Measurements from ENCODE around the gene MSI2.

Gene MSI2

DNA sequence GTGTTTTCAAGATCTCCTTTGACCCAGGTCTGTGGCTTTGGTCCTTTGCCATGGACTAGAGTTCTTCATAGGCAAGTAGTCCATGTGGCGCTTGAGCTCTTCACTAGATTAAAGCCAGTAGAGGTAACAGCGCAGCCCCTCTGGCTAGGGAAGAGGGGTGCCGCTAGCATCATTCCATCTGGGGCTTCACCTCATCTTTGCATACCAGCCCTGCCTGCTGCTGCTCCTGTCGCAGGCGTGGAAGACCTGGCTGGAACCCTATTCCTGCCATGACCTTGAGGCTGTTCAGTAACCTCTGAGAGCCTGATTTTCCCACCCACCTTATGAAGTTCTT lies 198.4 kb downstream of the MSI2 start:
- ChIA-PET CTCF (interaction anchor here (1.0 kb wide), 1 partner anchor 212 kb away, joined by 3 read pairs; no protein-coding TSS in a partner anchor), POLR2A (no interaction called here)
- no peak for TF ChIP-seq TARDBP (IDR thresholded peaks at IDR 0.05)
- TF ChIP-seq SUZ12 (IDR thresholded peaks at IDR 0.05) = no peak
- TF ChIP-seq FOXM1 (IDR thresholded peaks at IDR 0.05; ENCODE audit: borderline replicate concordance) = no peak
- no peak for TF ChIP-seq ELF4 (IDR thresholded peaks at IDR 0.05)
- TF ChIP-seq L3MBTL2 (conservative IDR thresholded peaks at IDR 0.05) = no peak
- TF ChIP-seq HDGF (IDR thresholded peaks at IDR 0.05; ENCODE audit: borderline replicate concordance) = no peak
- no peak for DNase-seq (ENCODE audit: extremely low spot score)

DNA sequence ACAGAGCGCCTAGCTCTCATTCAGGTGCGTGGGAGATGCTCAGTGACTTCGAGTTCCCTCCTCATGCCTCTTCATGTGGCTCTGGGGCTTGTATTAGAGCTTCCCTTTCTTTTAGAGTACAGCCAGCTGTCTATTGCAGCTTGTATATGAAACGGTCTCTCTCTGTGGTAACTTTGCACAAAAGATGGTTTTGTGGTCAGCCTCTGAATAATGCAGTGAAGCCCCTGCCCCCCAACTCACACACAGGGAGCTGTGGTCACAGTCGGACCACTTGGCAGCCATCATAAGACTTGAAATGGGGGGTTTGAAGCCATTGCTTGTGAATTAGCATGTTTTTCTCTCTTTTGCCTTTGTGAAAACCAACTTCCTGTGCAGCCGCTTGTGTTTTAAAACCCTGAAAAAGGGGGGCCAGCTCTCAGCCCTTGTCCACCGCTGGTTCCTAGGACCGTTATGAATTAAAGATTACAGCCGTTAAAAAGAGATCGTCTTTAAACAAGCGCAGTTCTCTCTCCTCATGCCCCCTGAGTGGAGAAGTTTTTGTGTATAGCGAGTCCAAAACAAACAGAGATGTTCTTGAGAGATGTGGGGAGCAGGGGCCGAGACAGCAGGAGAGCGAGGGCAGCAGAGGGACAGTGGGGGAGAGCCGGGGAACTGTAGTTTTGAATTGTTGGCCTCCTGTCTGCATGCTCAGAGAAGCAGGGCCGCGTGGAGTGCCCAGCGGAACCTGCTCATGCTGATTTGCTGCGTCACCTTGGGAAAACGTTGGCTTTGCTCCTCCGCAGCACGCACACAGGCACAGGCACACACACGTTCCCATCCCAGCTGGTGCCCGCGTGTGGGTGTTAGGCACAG lies 199.0 kb downstream of the MSI2 start:
- no peak for DNase-seq (ENCODE audit: extremely low spot score)
- CTCF ChIA-PET = interaction anchor here (1.0 kb wide), 1 partner anchor 212 kb away, joined by 3 read pairs; no protein-coding TSS in a partner anchor
- no peak for TF ChIP-seq NFRKB (IDR thresholded peaks at IDR 0.05)
- TF ChIP-seq, protein P1, sequence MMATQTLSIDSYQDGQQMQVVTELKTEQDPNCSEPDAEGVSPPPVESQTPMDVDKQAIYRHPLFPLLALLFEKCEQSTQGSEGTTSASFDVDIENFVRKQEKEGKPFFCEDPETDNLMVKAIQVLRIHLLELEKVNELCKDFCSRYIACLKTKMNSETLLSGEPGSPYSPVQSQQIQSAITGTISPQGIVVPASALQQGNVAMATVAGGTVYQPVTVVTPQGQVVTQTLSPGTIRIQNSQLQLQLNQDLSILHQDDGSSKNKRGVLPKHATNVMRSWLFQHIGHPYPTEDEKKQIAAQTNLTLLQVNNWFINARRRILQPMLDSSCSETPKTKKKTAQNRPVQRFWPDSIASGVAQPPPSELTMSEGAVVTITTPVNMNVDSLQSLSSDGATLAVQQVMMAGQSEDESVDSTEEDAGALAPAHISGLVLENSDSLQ (IDR thresholded peaks at IDR 0.05) = no peak
- TF ChIP-seq ARNT (IDR thresholded peaks at IDR 0.05) = no peak
- TF ChIP-seq ELF4 (IDR thresholded peaks at IDR 0.05) = no peak
- no peak for TF ChIP-seq SUZ12 (IDR thresholded peaks at IDR 0.05)
- TF ChIP-seq FOXA1 (IDR thresholded peaks at IDR 0.05) = no peak
- no peak for TF ChIP-seq SP1 (IDR thresholded peaks at IDR 0.05)
- no peak for TF ChIP-seq FOXM1 (IDR thresholded peaks at IDR 0.05; ENCODE audit: borderline replicate concordance)
- TF ChIP-seq BHLHE40 (IDR thresholded peaks at IDR 0.05; ENCODE audit: borderline replicate concordance) = no peak
- POLR2A ChIA-PET = no interaction called here

- ChIA-PET CTCF (no interaction called here), POLR2A (no interaction called here)
- DNase-seq (ENCODE audit: extremely low spot score) = no peak
- no peak for TF ChIP-seq ZNF384 (IDR thresholded peaks at IDR 0.05)
- no peak for TF ChIP-seq NFRKB (IDR thresholded peaks at IDR 0.05)
- TF ChIP-seq HDGF (IDR thresholded peaks at IDR 0.05; ENCODE audit: borderline replicate concordance) = no peak
- TF ChIP-seq BHLHE40 (IDR thresholded peaks at IDR 0.05; ENCODE audit: borderline replicate concordance) = no peak
- TF ChIP-seq SP1 (IDR thresholded peaks at IDR 0.05) = no peak
- no peak for TF ChIP-seq FOXM1 (IDR thresholded peaks at IDR 0.05; ENCODE audit: borderline replicate concordance)
- no peak for TF ChIP-seq SUZ12 (IDR thresholded peaks at IDR 0.05)
- no peak for TF ChIP-seq CTBP1 (IDR thresholded peaks at IDR 0.05; ENCODE audit: borderline replicate concordance)
- no peak for TF ChIP-seq LEF1 (IDR thresholded peaks at IDR 0.05; ENCODE audit: borderline replicate concordance)
- TF ChIP-seq ELF4 (IDR thresholded peaks at IDR 0.05) = no peak
- no peak for TF ChIP-seq FOXA1 (IDR thresholded peaks at IDR 0.05)
- TF ChIP-seq, protein P1 (IDR thresholded peaks at IDR 0.05) = no peak
- TF ChIP-seq FOXK2 (IDR thresholded peaks at IDR 0.05) = no peak
- TF ChIP-seq TARDBP (IDR thresholded peaks at IDR 0.05) = no peak
- TF ChIP-seq ARNT (IDR thresholded peaks at IDR 0.05) = no peak
- no peak for TF ChIP-seq L3MBTL2 (conservative IDR thresholded peaks at IDR 0.05)
Measured at GRCh38 chr17:57456622-57457021, 200.3 kb downstream of the MSI2 start.

DNA sequence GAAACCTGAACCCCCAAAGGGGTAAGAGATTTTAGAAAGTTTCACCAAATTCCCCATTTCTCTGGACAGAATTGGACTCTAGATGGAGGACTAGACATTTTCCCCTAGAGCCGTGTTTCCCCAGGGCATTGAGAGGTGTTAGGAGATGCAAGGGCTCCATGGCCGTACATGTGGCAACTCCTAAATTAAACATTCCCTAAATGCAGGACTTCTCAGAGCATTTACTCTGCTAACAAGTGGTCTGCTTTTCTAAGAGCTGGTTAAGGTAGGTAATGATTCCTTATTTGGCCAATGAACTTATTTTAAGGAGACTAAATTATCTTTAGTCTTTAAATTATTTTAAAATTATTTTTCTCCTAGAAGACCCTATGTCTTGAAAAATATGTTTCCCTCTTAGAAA lies 200.9 kb downstream of the MSI2 start:
- POLR2A ChIA-PET = no interaction called here
- CTCF ChIA-PET = no interaction called here
- no peak for TF ChIP-seq SP1 (IDR thresholded peaks at IDR 0.05)
- no peak for TF ChIP-seq LEF1 (IDR thresholded peaks at IDR 0.05; ENCODE audit: borderline replicate concordance)
- no peak for TF ChIP-seq HDGF (IDR thresholded peaks at IDR 0.05; ENCODE audit: borderline replicate concordance)
- TF ChIP-seq FOXA1 (IDR thresholded peaks at IDR 0.05) = no peak
- no peak for TF ChIP-seq SUZ12 (IDR thresholded peaks at IDR 0.05)
- DNase-seq (ENCODE audit: extremely low spot score) = no peak

DNA sequence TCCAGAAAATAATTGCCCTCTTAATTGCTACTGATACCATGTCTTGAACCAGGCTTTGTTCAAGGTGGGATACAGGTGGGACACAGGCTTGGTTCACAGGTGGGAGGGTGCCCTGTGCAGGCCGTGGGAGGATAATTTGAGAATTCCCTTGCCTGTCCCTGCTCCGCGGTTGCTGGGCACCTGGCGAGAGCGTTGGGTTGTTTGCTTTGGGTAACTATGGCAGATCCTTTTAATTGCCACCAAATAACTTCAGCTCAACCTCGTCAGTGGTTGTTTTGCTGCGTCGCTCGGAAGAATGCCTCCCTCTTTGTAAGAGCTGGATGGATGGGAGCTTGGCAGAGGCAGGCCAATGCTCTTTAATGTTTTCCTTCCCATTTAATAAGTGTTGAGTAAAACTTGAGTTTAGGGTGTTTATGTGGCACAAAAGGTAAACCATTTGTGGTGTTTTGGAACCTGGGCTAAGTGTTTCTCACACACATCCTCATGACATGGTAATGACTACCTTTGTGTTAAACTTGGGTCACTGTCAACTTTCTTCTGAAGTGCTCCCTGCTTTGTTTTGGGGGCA lies 202.5 kb downstream of the MSI2 start:
- POLR2A ChIA-PET = no interaction called here
- CTCF ChIA-PET = no interaction called here
- TF ChIP-seq FOXA1 (IDR thresholded peaks at IDR 0.05) (no peak), NFRKB (IDR thresholded peaks at IDR 0.05) (no peak)
- DNase-seq (ENCODE audit: extremely low spot score) = no peak

GRCh38 chr17:57459286-57459915 lies 203.1 kb downstream of the MSI2 start:
- TF ChIP-seq LEF1 (IDR thresholded peaks at IDR 0.05; ENCODE audit: borderline replicate concordance) = no peak
- TF ChIP-seq TARDBP (IDR thresholded peaks at IDR 0.05) = no peak
- TF ChIP-seq FOXA1 (IDR thresholded peaks at IDR 0.05) = no peak
- no peak for TF ChIP-seq BHLHE40 (IDR thresholded peaks at IDR 0.05; ENCODE audit: borderline replicate concordance)
- no peak for TF ChIP-seq NFRKB (IDR thresholded peaks at IDR 0.05)
- TF ChIP-seq ZNF384 (IDR thresholded peaks at IDR 0.05) = no peak
- no peak for TF ChIP-seq ELF4 (IDR thresholded peaks at IDR 0.05)
- TF ChIP-seq SUZ12 (IDR thresholded peaks at IDR 0.05) = no peak
- TF ChIP-seq HDGF (IDR thresholded peaks at IDR 0.05; ENCODE audit: borderline replicate concordance) = no peak
- no peak for TF ChIP-seq FOXM1 (IDR thresholded peaks at IDR 0.05; ENCODE audit: borderline replicate concordance)
- TF ChIP-seq ARNT (IDR thresholded peaks at IDR 0.05) = no peak
- TF ChIP-seq, protein P1 (IDR thresholded peaks at IDR 0.05) = no peak
- TF ChIP-seq CTBP1 (IDR thresholded peaks at IDR 0.05; ENCODE audit: borderline replicate concordance) = no peak
- no peak for TF ChIP-seq FOXK2 (IDR thresholded peaks at IDR 0.05)
- no peak for TF ChIP-seq L3MBTL2 (conservative IDR thresholded peaks at IDR 0.05)
- no peak for TF ChIP-seq SP1 (IDR thresholded peaks at IDR 0.05)
- DNase-seq (ENCODE audit: extremely low spot score) = no peak
- ChIA-PET POLR2A (no interaction called here), CTCF (no interaction called here)

Data from HEK293T (cell line).